IMR-90 (cell line): ENCODE measurements around the gene GLMN. TPM values are rescaled to one million over a fixed set of nuclear protein-coding genes. Genes with fewer than 3 reads are reported as not detected.

Experiments
- ATAC-seq: fragments of 200-7000 bp; cut with Tn5 transposase; 2 replicates; pipeline ENCODE4 v1.9.1; 2020; ENCODE audit warnings: low read depth, mild to moderate bottlenecking, moderate library complexity
- BruUV-seq: library from RNA; stranded (reverse); fragments of 400-500 nt; replicated peaks from 2 replicates; lab custom pipeline; 2021; lab: Mats Ljungman, UMichigan
- CTCF ChIA-PET: fragments of 300-600 bp; formaldehyde crosslinking; extraction: SDS; loops from one replicate; lab custom pipeline; 2021; ENCODE audit warnings: antibody characterized with exemption; lab: Yijun Ruan, JAX
- POLR2A ChIA-PET: fragments of 300-600 bp; sonication (Branson Sonifier 250); formaldehyde crosslinking; loops from one replicate; lab custom pipeline; 2022; ENCODE audit warnings: antibody characterized with exemption; ENCODE audit not compliant: unreplicated experiment; lab: Charles Lee
- DNase-seq: peaks from one replicate; pipeline ENCODE4 v3.0.0; 2013
- H2AFZ ChIP-seq: replicated peaks from 2 replicates; pipeline ENCODE3; 2013; ENCODE audit warnings: low read length, mild to moderate bottlenecking; ENCODE audit not compliant: poor library complexity
- H2AK5ac ChIP-seq: 2 replicates; pipeline ENCODE4 v1.6.1; 2013; ENCODE audit warnings: low read depth, low read length, inconsistent platforms
- H2AK9ac ChIP-seq: replicated peaks from 2 replicates; pipeline ENCODE3; 2013; ENCODE audit warnings: mild to moderate bottlenecking, low read depth, low read length, moderate library complexity; ENCODE audit not compliant: poor library complexity
- H2BK120ac ChIP-seq: 2 replicates; pipeline ENCODE4 v1.6.1; 2013; ENCODE audit warnings: low read depth, low read length, inconsistent platforms
- H2BK15ac ChIP-seq: 3 replicates; pipeline ENCODE4 v1.6.1; 2013; ENCODE audit warnings: low read depth, low read length, inconsistent platforms
- H2BK20ac ChIP-seq: 2 replicates; pipeline ENCODE4 v1.6.1; 2013; ENCODE audit warnings: low read depth, mild to moderate bottlenecking, inconsistent platforms, low read length, moderate library complexity
- H2BK5ac ChIP-seq: 2 replicates; pipeline ENCODE4 v1.6.1; 2013; ENCODE audit warnings: mild to moderate bottlenecking, low read depth, low read length, inconsistent platforms; ENCODE audit not compliant: poor library complexity, severe bottlenecking
- H3K14ac ChIP-seq: replicated peaks from 2 replicates; pipeline ENCODE4 v1.6.1; 2013; ENCODE audit warnings: low read depth, low read length, inconsistent platforms
- H3K18ac ChIP-seq: 2 replicates; pipeline ENCODE4 v1.6.1; 2013; ENCODE audit warnings: low read depth, low read length, control low read depth
- H3K23ac ChIP-seq: 2 replicates; pipeline ENCODE4 v1.6.1; 2013; ENCODE audit warnings: low read depth, low read length, inconsistent platforms
- H3K27ac ChIP-seq: 2 replicates; pipeline ENCODE4 v1.5.1; 2013; ENCODE audit warnings: mild to moderate bottlenecking, control low read depth, low read length; ENCODE audit not compliant: insufficient read depth
- H3K27me3 ChIP-seq: 2 replicates; pipeline ENCODE4 v1.6.1; 2013; ENCODE audit warnings: low read length; ENCODE audit not compliant: control insufficient read depth, insufficient read depth
- H3K36me3 ChIP-seq: 2 replicates; pipeline ENCODE4 v1.6.1; 2013; ENCODE audit warnings: low read length, mixed read lengths; ENCODE audit not compliant: control insufficient read depth, insufficient read depth
- H3K4ac ChIP-seq: 2 replicates; pipeline ENCODE4 v1.6.1; 2013; ENCODE audit warnings: low read depth, low read length, inconsistent platforms
- H3K4me1 ChIP-seq: 2 replicates; pipeline ENCODE4 v1.6.1; 2013; ENCODE audit warnings: low read length, mixed read lengths; ENCODE audit not compliant: control insufficient read depth, insufficient read depth
- H3K4me2 ChIP-seq: 2 replicates; pipeline ENCODE4 v1.6.1; 2013; ENCODE audit warnings: low read depth, mild to moderate bottlenecking, control low read depth, low read length, moderate library complexity
- H3K4me3 ChIP-seq: 2 replicates; pipeline ENCODE4 v1.5.1; 2013; ENCODE audit warnings: low read depth, mild to moderate bottlenecking, control low read depth, low read length, moderate library complexity; ENCODE audit not compliant: insufficient read depth
- H3K56ac ChIP-seq: 2 replicates; pipeline ENCODE4 v1.6.1; 2013; ENCODE audit warnings: low read length, inconsistent platforms; ENCODE audit not compliant: insufficient read depth; ENCODE audit errors: extremely low read depth
- H3K79me1 ChIP-seq, 2 experiments: 2 replicates each; pipeline ENCODE4 v1.6.1; 2013; ENCODE audit warnings: low read length in 2 of 2, inconsistent platforms in 1 of 2, low read depth in 1 of 2
- H3K9ac ChIP-seq: 2 replicates; pipeline ENCODE4 v1.6.1; 2013; ENCODE audit warnings: low read depth, low read length, control low read depth
- H3K9me1 ChIP-seq: 2 replicates; pipeline ENCODE4 v1.6.1; 2013; ENCODE audit warnings: low read length, inconsistent platforms; ENCODE audit not compliant: insufficient read depth
- H3K9me3 ChIP-seq: 2 replicates; pipeline ENCODE4 v1.6.1; 2013; ENCODE audit warnings: low read length; ENCODE audit not compliant: control insufficient read depth, insufficient read depth
- H4K20me1 ChIP-seq: 2 replicates; pipeline ENCODE4 v1.6.1; 2013; ENCODE audit warnings: low read length, inconsistent platforms; ENCODE audit not compliant: insufficient read depth
- H4K5ac ChIP-seq: 2 replicates; pipeline ENCODE4 v1.6.1; 2013; ENCODE audit warnings: mild to moderate bottlenecking, low read depth, low read length, control low read depth
- H4K8ac ChIP-seq, 2 experiments: 2 replicates each; pipeline ENCODE4 v1.6.1; 2013; ENCODE audit warnings: low read depth in 2 of 2, low read length in 2 of 2, control low read depth in 1 of 2, inconsistent platforms in 1 of 2
- H4K91ac ChIP-seq: 2 replicates; pipeline ENCODE4 v1.6.1; 2013; ENCODE audit warnings: low read depth, low read length, inconsistent platforms; ENCODE audit not compliant: insufficient read depth
- BHLHE40 ChIP-seq: fragments of 150-350 bp; IDR thresholded peaks from 2 replicates; pipeline ENCODE4 v1.6.1; 2016; ENCODE audit warnings: mild to moderate bottlenecking, low read depth, low read length
- CEBPB ChIP-seq: IDR thresholded peaks from 2 replicates; pipeline ENCODE4 v1.6.1; 2012; ENCODE audit warnings: low read depth, low read length, improper control_type of control experiment
- CHD1 ChIP-seq: IDR thresholded peaks from 2 replicates; pipeline ENCODE4 v1.6.1; 2012; ENCODE audit warnings: low read depth, low read length, improper control_type of control experiment
- CTCF ChIP-seq: conservative IDR thresholded peaks from 2 replicates; pipeline ENCODE4 v1.5.1; 2012; ENCODE audit warnings: mild to moderate bottlenecking, low read depth, low read length, improper control_type of control experiment
- FOS ChIP-seq: fragments of 150-350 bp; IDR thresholded peaks from 2 replicates; pipeline ENCODE4 v1.6.1; 2016; ENCODE audit warnings: low read depth, low read length
- MAFK ChIP-seq: IDR thresholded peaks from 2 replicates; pipeline ENCODE4 v1.6.1; 2012; ENCODE audit warnings: low read depth, low read length, improper control_type of control experiment
- MXI1 ChIP-seq: IDR thresholded peaks from 2 replicates; pipeline ENCODE4 v1.6.1; 2012; ENCODE audit warnings: low read depth, mild to moderate bottlenecking, low read length, moderate library complexity, borderline replicate concordance
- NFE2L2 ChIP-seq: fragments of 150-350 bp; IDR thresholded peaks from 2 replicates; pipeline ENCODE4 v1.6.1; 2016; ENCODE audit warnings: low read depth, mild to moderate bottlenecking, low read length
- RFX5 ChIP-seq: IDR thresholded peaks from 2 replicates; pipeline ENCODE4 v1.8.0; 2012; ENCODE audit warnings: low read depth, mild to moderate bottlenecking, low read length, moderate library complexity
- SMC3 ChIP-seq: fragments of 150-350 bp; IDR thresholded peaks from 2 replicates; pipeline ENCODE4 v1.6.1; 2016; ENCODE audit warnings: low read depth, mild to moderate bottlenecking, antibody characterized with exemption, low read length, moderate library complexity
- USF2 ChIP-seq: fragments of 150-350 bp; IDR thresholded peaks from 2 replicates; pipeline ENCODE4 v1.6.1; 2017; ENCODE audit warnings: mild to moderate bottlenecking, antibody characterized with exemption, low read length, low read depth
- WGBS, 2 experiments: methylation state at CpG; one replicate each; pipeline versions ENCODE4 v1.1.5 to v1.1.7; 2013; ENCODE audit warnings: missing lambda C conversion rate in 2 of 2; ENCODE audit not compliant: insufficient read length in 1 of 2; ENCODE audit errors: extremely low coverage in 2 of 2; 5-methylcytosine and 5-hydroxymethylcytosine counted together
- dilution Hi-C: fragments of 300-500 bp; cut with HindIII; formaldehyde crosslinking; loops from one replicate; pipeline ENCODE4 v1.14.3; 2018; ENCODE audit warnings: low sequenced_read_pairs; ENCODE audit not compliant: unreplicated experiment
- in situ Hi-C: fragments of 300-500 bp; cut with MboI; formaldehyde crosslinking; loops from 3 replicates; pipeline ENCODE4 v1.14.3; 2019; ENCODE audit warnings: low sequenced_read_pairs, inconsistent platforms, mixed read lengths
- intact Hi-C: fragments of 100-400 bp; cut with micrococcal nuclease; formaldehyde crosslinking; loops from 2 replicates; pipeline ENCODE4 v1.10.0; 2022
- polyA plus RNA-seq, 3 experiments: library from polyadenylated mRNA; depleted of rRNA; stranded (reverse); fragments of >200 nt; gene quantifications; 2 replicates each; pipeline ENCODE4 v1.2.3, GENCODE V29; 2012; ENCODE audit warnings: low replicate concordance in 1 of 3
- total RNA-seq: library from RNA; depleted of rRNA; stranded (reverse); fragments of >200 nt; gene quantifications from 2 replicates; pipeline ENCODE4 v1.2.3, GENCODE V29; 2012

The GLMN gene
- total and polyA plus RNA-seq, 2 of the 4 experiments (the other 2 are of a cell fraction): 4.1 to 4.7 TPM

GRCh38 chr1:92218559-92218958 lies 80.2 kb downstream of the GLMN start:
- Histone ChIP-seq H3K4ac (no peak overlapping the region), H4K91ac (no peak overlapping the region), H3K4me3 (no peak overlapping the region), H3K9me1 (no peaks in the 10 kb centered on the region), H3K79me1 (no peaks in the 10 kb centered on the region), H3K27ac (no peak overlapping the region), H3K14ac (no peak overlapping the region), H3K9me3 (no peaks in the 10 kb centered on the region), H2AK9ac (no peak overlapping the region), H2AK5ac (no peak overlapping the region), H3K9ac (no peak overlapping the region), H2AFZ (no peak overlapping the region), H3K4me2 (no peak overlapping the region), H3K36me3 (no peaks in the 10 kb centered on the region), H3K27me3 (no peaks in the 10 kb centered on the region), H3K18ac (no peak overlapping the region), H4K5ac (no peak overlapping the region), H4K20me1 (no peaks in the 10 kb centered on the region), H3K23ac (no peak overlapping the region), H2BK120ac (no peak overlapping the region), H4K8ac (no peak overlapping the region), H3K4me1 (no peaks in the 10 kb centered on the region), H3K56ac (no peak overlapping the region), H2BK15ac (no peak overlapping the region), H2BK5ac (no peak overlapping the region), H2BK20ac (no peak overlapping the region)
- 81% methylated on average over 3 of the region's 14 CpGs; no CpG with 5 or more reads in 1 of the 2 experiments for WGBS, 2 experiments
- ChIA-PET CTCF (no interaction called here), POLR2A (no interaction called here)
- dilution Hi-C loops: no loop called here
- no TSS peak for BruUV-seq
- ATAC-seq: no peak
- no peak for TF ChIP-seq RFX5
- TF ChIP-seq BHLHE40: no peak
- TF ChIP-seq NFE2L2: no peak
- no peak for TF ChIP-seq CEBPB
- no peak for TF ChIP-seq CTCF
- TF ChIP-seq CHD1: no peak
- TF ChIP-seq SMC3: no peak
- TF ChIP-seq FOS: no peak
- no peak for TF ChIP-seq MAFK
- TF ChIP-seq MXI1: no peak
- no peak for TF ChIP-seq USF2
- in situ Hi-C loops: no loop called here
- DNase-seq: no peak
- intact Hi-C loops: no loop called here
